ENCODE data around the gene IGFBP5.

DNA sequence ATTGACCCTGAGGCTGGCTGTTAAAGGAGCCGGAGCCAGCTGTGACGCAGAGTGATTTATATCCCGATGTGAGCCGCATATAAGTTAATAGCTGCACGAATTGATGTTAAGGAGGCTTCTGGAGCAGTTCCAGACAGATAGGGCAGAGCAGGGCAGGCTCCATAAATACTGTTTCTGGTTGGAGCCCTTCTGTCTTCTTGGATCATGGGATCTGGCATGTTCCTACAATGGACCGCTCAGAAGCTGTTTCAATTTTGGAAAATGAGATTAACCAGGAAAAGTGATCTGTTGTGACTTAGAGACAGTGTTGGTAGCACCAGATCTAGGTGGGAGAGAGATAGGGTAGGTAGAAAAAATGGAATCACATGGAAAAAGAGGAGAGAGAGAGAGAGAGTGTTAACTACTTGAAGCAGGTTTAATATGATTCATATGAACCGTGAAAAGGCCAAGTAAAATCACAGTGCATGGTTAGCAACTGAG lies 4.8 kb upstream of the IGFBP5 start:
- TF ChIP-seq EZH2 (IDR thresholded peaks at IDR 0.05; ENCODE audit: insufficient read depth, poor library complexity, severe bottlenecking) (no peak), EZH2phosphoT487 (IDR thresholded peaks at IDR 0.05; ENCODE audit: insufficient read depth, low read depth) (no peak)
